CD14-positive monocyte (primary cell): Measurements from ENCODE around the gene SFI1. TPM values are rescaled to one million over a fixed set of nuclear protein-coding genes. Genes with fewer than 3 reads are reported as not detected.

Experiments
- DNase-seq, 3 donors: peaks; one replicate each; pipeline ENCODE4 v3.0.0-alpha.2; 2011 to 2022
- H2AFZ ChIP-seq: 2 replicates; pipeline ENCODE4 v1.6.0; 2012; ENCODE audit warnings: mild to moderate bottlenecking, low read depth, low read length, inconsistent platforms; ENCODE audit not compliant: insufficient read depth, poor library complexity, severe bottlenecking
- H3K27ac ChIP-seq, 2 donors: 1 replicate in 1 of 2; 2 replicates in 1 of 2; pipeline ENCODE4 v1.5.1; 2012 to 2013; ENCODE audit warnings: low read length in 2 of 2, control low read depth in 1 of 2, inconsistent platforms in 1 of 2, low read depth in 1 of 2, mild to moderate bottlenecking in 1 of 2
- H3K27me3 ChIP-seq, 2 donors: one replicate each; pipeline versions ENCODE4 v1.6.0 to v1.6.1; 2011 to 2013; ENCODE audit warnings: low read length in 2 of 2; ENCODE audit not compliant: control insufficient read depth in 2 of 2, insufficient read depth in 2 of 2
- H3K36me3 ChIP-seq, 2 donors: replicated peaks in 1 of 2; 1 replicate in 1 of 2; 2 replicates in 1 of 2; pipeline versions ENCODE4 v1.5.1 to v1.6.1; 2012 to 2013; ENCODE audit warnings: low read length in 2 of 2, control low read depth in 1 of 2, inconsistent platforms in 1 of 2, mild to moderate bottlenecking in 1 of 2; ENCODE audit not compliant: insufficient read depth in 2 of 2, control insufficient read depth in 1 of 2
- H3K4me1 ChIP-seq, 2 donors: 1 replicate in 1 of 2; 2 replicates in 1 of 2; pipeline versions ENCODE4 v1.5.1 to v1.6.1; 2012 to 2013; ENCODE audit warnings: low read length in 2 of 2, control low read depth in 1 of 2, inconsistent platforms in 1 of 2, mild to moderate bottlenecking in 1 of 2, moderate library complexity in 1 of 2; ENCODE audit not compliant: insufficient read depth in 2 of 2, control insufficient read depth in 1 of 2
- H3K4me2 ChIP-seq: replicated peaks from 2 replicates; pipeline ENCODE3; 2012; ENCODE audit warnings: low read length, moderate library complexity, mild to moderate bottlenecking; ENCODE audit not compliant: poor library complexity, severe bottlenecking; ENCODE audit errors: extremely low read depth
- H3K4me3 ChIP-seq, 3 experiments: fragments of 200-600 bp in 1 of 3; sonication (generic) in 1 of 3; replicated peaks in 1 of 3; 1 replicate in 2 of 3; 2 replicates in 1 of 3; pipeline ENCODE4 v1.5.1; 2011 to 2013; ENCODE audit warnings: low read length in 3 of 3, mild to moderate bottlenecking in 3 of 3, control low read depth in 2 of 3, low read depth in 2 of 3, inconsistent platforms in 1 of 3, moderate library complexity in 1 of 3
- H3K79me2 ChIP-seq: 2 replicates; pipeline ENCODE4 v1.6.0; 2012; ENCODE audit warnings: mild to moderate bottlenecking, control low read depth, inconsistent platforms, low read length, moderate library complexity; ENCODE audit not compliant: insufficient read depth
- H3K9ac ChIP-seq: 2 replicates; pipeline ENCODE4 v1.6.0; 2017; ENCODE audit warnings: low read length, mild to moderate bottlenecking; ENCODE audit not compliant: insufficient read depth, poor library complexity, severe bottlenecking
- H3K9me3 ChIP-seq, 2 donors: replicated peaks in 1 of 2; 1 replicate in 1 of 2; 2 replicates in 1 of 2; pipeline versions ENCODE4 v1.5.1 to v1.6.1; 2012 to 2013; ENCODE audit warnings: low read length in 2 of 2, control low read depth in 1 of 2; ENCODE audit not compliant: control insufficient read depth in 1 of 2, insufficient read depth in 1 of 2
- H4K20me1 ChIP-seq: 2 replicates; pipeline ENCODE4 v1.6.0; 2012; ENCODE audit warnings: mild to moderate bottlenecking, low read length, control low read depth, moderate library complexity; ENCODE audit not compliant: insufficient read depth
- H3K27ac Mint-ChIP-seq, 7 donors: one replicate each; pipeline ENCODE4 v1.8.0; 2020; ENCODE audit warnings: mild to moderate bottlenecking in 7 of 7, mixed read lengths in 7 of 7, moderate library complexity in 6 of 7, inconsistent platforms in 2 of 7
- H3K27me3 Mint-ChIP-seq, 3 donors: one replicate each; pipeline ENCODE4 v1.8.0; 2021 to 2022; ENCODE audit warnings: low read depth in 3 of 3, mild to moderate bottlenecking in 3 of 3, mixed read lengths in 3 of 3, moderate library complexity in 3 of 3, inconsistent platforms in 1 of 3
- H3K36me3 Mint-ChIP-seq, 2 donors: one replicate each; pipeline ENCODE4 v1.8.0; 2020; ENCODE audit warnings: mixed read lengths in 2 of 2, inconsistent platforms in 1 of 2, mild to moderate bottlenecking in 1 of 2
- H3K4me1 Mint-ChIP-seq: one replicate; pipeline ENCODE4 v1.8.0; 2020; ENCODE audit warnings: mild to moderate bottlenecking, mixed read lengths
- H3K4me3 Mint-ChIP-seq, 2 donors: one replicate each; pipeline ENCODE4 v1.8.0; 2020; ENCODE audit warnings: mild to moderate bottlenecking in 2 of 2, mixed read lengths in 2 of 2, moderate library complexity in 1 of 2
- H3K9me3 Mint-ChIP-seq, 7 donors: one replicate each; pipeline ENCODE4 v1.8.0; 2020 to 2022; ENCODE audit warnings: mixed read lengths in 7 of 7, mild to moderate bottlenecking in 6 of 7, moderate library complexity in 6 of 7, inconsistent platforms in 2 of 7
- WGBS: methylation state at CpG from one replicate; pipeline ENCODE4 v1.1.5; 2013; ENCODE audit warnings: missing lambda C conversion rate; ENCODE audit not compliant: insufficient coverage; 5-methylcytosine and 5-hydroxymethylcytosine counted together
- intact Hi-C, 2 donors: fragments of 100-400 bp; cut with micrococcal nuclease; formaldehyde crosslinking; loops; one replicate each; pipeline versions ENCODE4 v1.15.0 to v1.15.1; 2023
- polyA plus RNA-seq, 3 donors: library from polyadenylated mRNA; depleted of rRNA in 1 of 3; unstranded in 2 of 3; stranded (reverse) in 1 of 3; fragments of 300-500 nt in 2 of 3; fragments of >200 nt in 1 of 3; fragmentation: Illumina TruSeq in 2 of 3; gene quantifications; 1 replicate in 2 of 3; 2 replicates in 1 of 3; pipeline ENCODE4 v1.2.3, GENCODE V29; 2012 to 2021
- TF ChIP-seq, protein P1 (sequence below): fragments of 200-600 bp; IDR thresholded peaks from one replicate; pipeline ENCODE4 v1.8.0; 2022; ENCODE audit warnings: antibody characterized with exemption, mild to moderate bottlenecking

The SFI1 gene
- polyA plus RNA-seq, 3 donors, result 1.7 to 43.4 (median 3.6) TPM

- Mint-ChIP-seq H3K4me1 (peaks cover 2% of the 10 kb centered on the region), H3K36me3 (peaks cover 26 to 27% of the 10 kb centered on the region in 2 donors), H3K9me3 (no peaks in the 10 kb centered on the region), H3K27ac (no peak overlapping the region), H3K4me3 (no peak overlapping the region), H3K27me3 (peaks cover 0 to 1% (median 0%) of the 10 kb centered on the region in 3 donors)
- Histone ChIP-seq H3K27ac (no peak overlapping the region), H4K20me1 (no peaks in the 10 kb centered on the region), H3K27me3 (no peaks in the 10 kb centered on the region), H3K4me1 (no peaks in the 10 kb centered on the region), H2AFZ (no peak overlapping the region), H3K9me3 (no peaks in the 10 kb centered on the region), H3K9ac (no peak overlapping the region), H3K79me2 (no peaks in the 10 kb centered on the region), H3K4me3 (no peak overlapping the region), H3K36me3 (peaks cover 0 to 13% of the 10 kb centered on the region in 2 donors), H3K4me2 (no peak overlapping the region)
- no CpG with 5 or more reads among the region's 1 CpG for WGBS
- TF ChIP-seq, protein P1, sequence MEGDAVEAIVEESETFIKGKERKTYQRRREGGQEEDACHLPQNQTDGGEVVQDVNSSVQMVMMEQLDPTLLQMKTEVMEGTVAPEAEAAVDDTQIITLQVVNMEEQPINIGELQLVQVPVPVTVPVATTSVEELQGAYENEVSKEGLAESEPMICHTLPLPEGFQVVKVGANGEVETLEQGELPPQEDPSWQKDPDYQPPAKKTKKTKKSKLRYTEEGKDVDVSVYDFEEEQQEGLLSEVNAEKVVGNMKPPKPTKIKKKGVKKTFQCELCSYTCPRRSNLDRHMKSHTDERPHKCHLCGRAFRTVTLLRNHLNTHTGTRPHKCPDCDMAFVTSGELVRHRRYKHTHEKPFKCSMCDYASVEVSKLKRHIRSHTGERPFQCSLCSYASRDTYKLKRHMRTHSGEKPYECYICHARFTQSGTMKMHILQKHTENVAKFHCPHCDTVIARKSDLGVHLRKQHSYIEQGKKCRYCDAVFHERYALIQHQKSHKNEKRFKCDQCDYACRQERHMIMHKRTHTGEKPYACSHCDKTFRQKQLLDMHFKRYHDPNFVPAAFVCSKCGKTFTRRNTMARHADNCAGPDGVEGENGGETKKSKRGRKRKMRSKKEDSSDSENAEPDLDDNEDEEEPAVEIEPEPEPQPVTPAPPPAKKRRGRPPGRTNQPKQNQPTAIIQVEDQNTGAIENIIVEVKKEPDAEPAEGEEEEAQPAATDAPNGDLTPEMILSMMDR, result no peak
- no peak for DNase-seq
- intact Hi-C loops, result no loop called here
Measured at GRCh38 chr22:31566484-31566883, 70.1 kb downstream of the SFI1 start.

- Histone ChIP-seq H3K27ac (no peak overlapping the region), H3K9me3 (no peaks in the 10 kb centered on the region), H2AFZ (no peak overlapping the region), H3K4me2 (no peak overlapping the region), H3K36me3 (peaks cover 0 to 6% of the 10 kb centered on the region in 2 donors), H3K27me3 (no peaks in the 10 kb centered on the region), H3K9ac (no peak overlapping the region), H3K4me3 (no peak overlapping the region), H3K4me1 (no peaks in the 10 kb centered on the region), H3K79me2 (no peaks in the 10 kb centered on the region), H4K20me1 (no peaks in the 10 kb centered on the region)
- Mint-ChIP-seq H3K4me1 (peaks cover 2% of the 10 kb centered on the region), H3K4me3 (no peak overlapping the region), H3K27ac (peak overlapping the region in 1 of 7 donors; percentile 21), H3K36me3 (peaks cover 29 to 31% of the 10 kb centered on the region in 2 donors), H3K9me3 (no peaks in the 10 kb centered on the region), H3K27me3 (peaks cover 0 to 1% (median 0%) of the 10 kb centered on the region in 3 donors)
- TF ChIP-seq, protein P1, result no peak
- DNase-seq, result no peak
- WGBS, result no CpG with 5 or more reads among the region's 1 CpG
- intact Hi-C loops, result no loop called here
Measured at GRCh38 chr22:31567196-31567595, 70.9 kb downstream of the SFI1 start.
